SJCRH30 (cell line): ENCODE results near the gene TMEM201. TPM values are rescaled to one million over a fixed set of nuclear protein-coding genes. Genes with fewer than 3 reads are reported as not detected.
A peak's percentile ranks its signal among the peaks of the same experiment; 100 is the strongest.
"Not testable (repeated sequence)": the region's sequence is repeated elsewhere in the genome, so short reads cannot be mapped to it uniquely, and the experiment has no call there.

Experiments used
- DNase-seq, 2 experiments: peaks; one replicate each; pipeline ENCODE4 v3.0.0-alpha.2; 2015 to 2020
- H3K27ac ChIP-seq: fragments of 250-450 bp; sonication (Bioruptor Pico); 2 replicates; pipeline ENCODE4 v1.5.1; 2020; ENCODE audit warnings: mild to moderate bottlenecking, moderate library complexity
- H3K27me3 ChIP-seq: fragments of 250-450 bp; sonication (Bioruptor Pico); 2 replicates; pipeline ENCODE4 v1.5.1; 2020; ENCODE audit warnings: mild to moderate bottlenecking, moderate library complexity
- H3K36me3 ChIP-seq: fragments of 250-450 bp; sonication (Bioruptor Pico); 2 replicates; pipeline ENCODE4 v1.5.1; 2020; ENCODE audit warnings: mild to moderate bottlenecking, moderate library complexity
- H3K4me1 ChIP-seq: fragments of 250-450 bp; sonication (Bioruptor Pico); 2 replicates; pipeline ENCODE4 v1.5.1; 2020; ENCODE audit warnings: mild to moderate bottlenecking, moderate library complexity
- H3K4me3 ChIP-seq: fragments of 250-450 bp; sonication (Bioruptor Pico); 2 replicates; pipeline ENCODE4 v1.5.1; 2020; ENCODE audit warnings: mild to moderate bottlenecking, moderate library complexity
- H3K9me3 ChIP-seq: fragments of 250-450 bp; sonication (Bioruptor Pico); replicated peaks from 2 replicates; pipeline ENCODE4 v1.5.1; 2020; ENCODE audit warnings: mild to moderate bottlenecking, moderate library complexity
- total RNA-seq: library from RNA; depleted of rRNA; stranded (reverse); fragments of >200 nt; shearing (Covaris generic); gene quantifications from 2 replicates; pipeline ENCODE4 v1.2.3, GENCODE V29; 2014

The TMEM201 gene
- total RNA-seq, 1 experiment from 2014 or later = 43.1 TPM

GRCh38 chr1:9612162-9612845, 23.6 kb downstream of the TMEM201 start:
- H3K27me3 ChIP-seq = no peaks in the 10 kb centered on the region
- 0 out of 2 replicates have a peak, but pooled peaks cover 3% of the 10 kb centered on the region for H3K4me1 ChIP-seq
- H3K4me3 ChIP-seq = no peak overlapping the region
- H3K36me3 ChIP-seq = peaks cover 57% of the 10 kb centered on the region
- no peaks in the 10 kb centered on the region for H3K9me3 ChIP-seq
- peak in 1 of 2 experiments; percentile 33 for DNase-seq
- H3K27ac ChIP-seq = no peak overlapping the region

GRCh38 chr1:9612871-9613624, 24.3 kb downstream of the TMEM201 start:
- no peak for DNase-seq
- Histone ChIP-seq H3K4me3 (no peak overlapping the region), H3K27ac (no peak overlapping the region), H3K36me3 (peaks cover 51% of the 10 kb centered on the region), H3K9me3 (no peaks in the 10 kb centered on the region), H3K4me1 (0 out of 2 replicates have a peak, but pooled peaks cover 3% of the 10 kb centered on the region), H3K27me3 (no peaks in the 10 kb centered on the region)

GRCh38 chr1:9613625-9614299, 25.1 kb downstream of the TMEM201 start:
- Histone ChIP-seq H3K27ac (no peak overlapping the region), H3K4me3 (no peak overlapping the region), H3K9me3 (no peaks in the 10 kb centered on the region), H3K27me3 (no peaks in the 10 kb centered on the region), H3K36me3 (peaks cover 46% of the 10 kb centered on the region), H3K4me1 (0 out of 2 replicates have a peak, but pooled peaks cover 3% of the 10 kb centered on the region)
- DNase-seq = no peak

GRCh38 chr1:9615316-9616063, 26.8 kb downstream of the TMEM201 start:
- no peak overlapping the region for H3K27ac ChIP-seq
- H3K27me3 ChIP-seq = no peaks in the 10 kb centered on the region
- H3K36me3 ChIP-seq = peaks cover 31% of the 10 kb centered on the region
- H3K4me3 ChIP-seq = no peak overlapping the region
- H3K4me1 ChIP-seq = 0 out of 2 replicates have a peak, but pooled peaks cover 3% of the 10 kb centered on the region
- H3K9me3 ChIP-seq = no peaks in the 10 kb centered on the region
- peak; percentile 58 to 62 for DNase-seq

- no peaks in the 10 kb centered on the region for H3K27me3 ChIP-seq
- peaks cover 3% of the 10 kb centered on the region; the same call in 1 of the 2 replicates for H3K4me1 ChIP-seq
- no peak overlapping the region for H3K4me3 ChIP-seq
- no peak overlapping the region for H3K27ac ChIP-seq
- no peak for DNase-seq
- no peaks in the 10 kb centered on the region for H3K9me3 ChIP-seq
- no peaks in the 10 kb centered on the region for H3K36me3 ChIP-seq
Measured at GRCh38 chr1:9618909-9619679, 30.4 kb downstream of the TMEM201 start.

- DNase-seq = no peak
- no peak overlapping the region for H3K4me3 ChIP-seq
Measured at GRCh38 chr1:9621032-9621431, 32.3 kb downstream of the TMEM201 start.

GRCh38 chr1:9624081-9624480, 35.4 kb downstream of the TMEM201 start:
- Histone ChIP-seq H3K36me3 (no peaks in the 10 kb centered on the region), H3K4me1 (peaks cover 6% of the 10 kb centered on the region), H3K9me3 (no peaks in the 10 kb centered on the region), H3K27ac (no peak overlapping the region), H3K4me3 (no peak overlapping the region), H3K27me3 (no peaks in the 10 kb centered on the region)
- no peak for DNase-seq

More at GRCh38 chr1:9621032-9621431, 32.3 kb downstream of the TMEM201 start:
- Histone ChIP-seq H3K4me1 (peaks cover 3% of the 10 kb centered on the region; the same call in 1 of the 2 replicates), H3K27ac (no peak overlapping the region), H3K36me3 (no peaks in the 10 kb centered on the region), H3K27me3 (no peaks in the 10 kb centered on the region), H3K9me3 (no peaks in the 10 kb centered on the region)

GRCh38 chr1:9625030-9625429, 36.3 kb downstream of the TMEM201 start:
- H3K9me3 ChIP-seq, H3K36me3 ChIP-seq: not testable (repeated sequence)

GRCh38 chr1:9626201-9626608, 37.5 kb downstream of the TMEM201 start:
- Histone ChIP-seq H3K9me3 (no peaks in the 10 kb centered on the region), H3K4me3 (no peak overlapping the region), H3K27me3 (no peaks in the 10 kb centered on the region), H3K27ac (no peak overlapping the region), H3K4me1 (peaks cover 6% of the 10 kb centered on the region), H3K36me3 (no peaks in the 10 kb centered on the region)
- DNase-seq = no peak

More at GRCh38 chr1:9625030-9625429, 36.3 kb downstream of the TMEM201 start:
- not testable (repeated sequence) for H3K27me3 ChIP-seq, H3K4me3 ChIP-seq, DNase-seq, H3K27ac ChIP-seq, H3K4me1 ChIP-seq

- Histone ChIP-seq H3K27me3 (no peaks in the 10 kb centered on the region), H3K9me3 (no peaks in the 10 kb centered on the region), H3K36me3 (no peaks in the 10 kb centered on the region), H3K4me3 (no peak overlapping the region), H3K27ac (no peak overlapping the region), H3K4me1 (peaks cover 4% of the 10 kb centered on the region; the same call in 1 of the 2 replicates)
- peak; percentile 71 to 80 for DNase-seq
Measured at GRCh38 chr1:9628541-9629444, 40.1 kb downstream of the TMEM201 start.

- H3K4me3 ChIP-seq = no peak overlapping the region
- no peak overlapping the region for H3K27ac ChIP-seq
- H3K9me3 ChIP-seq = peaks cover 5% of the 10 kb centered on the region; the same call in 1 of the 2 replicates
- H3K36me3 ChIP-seq = no peaks in the 10 kb centered on the region
- H3K27me3 ChIP-seq = no peaks in the 10 kb centered on the region
- H3K4me1 ChIP-seq = peaks cover 4% of the 10 kb centered on the region; the same call in 1 of the 2 replicates
- DNase-seq = no peak
Measured at GRCh38 chr1:9629445-9630201, 40.9 kb downstream of the TMEM201 start.

- peaks cover 4% of the 10 kb centered on the region; the same call in 1 of the 2 replicates for H3K4me1 ChIP-seq
- no peak for DNase-seq
- no peaks in the 10 kb centered on the region for H3K27me3 ChIP-seq
- no peak overlapping the region for H3K27ac ChIP-seq
- peaks cover 6% of the 10 kb centered on the region; the same call in 1 of the 2 replicates for H3K9me3 ChIP-seq
- no peak overlapping the region for H3K4me3 ChIP-seq
- no peaks in the 10 kb centered on the region for H3K36me3 ChIP-seq
Measured at GRCh38 chr1:9630331-9631111, 41.8 kb downstream of the TMEM201 start.
